Thoracic aorta (tissue), 2 donors: ENCODE data around the gene CLDN24. TPM values are rescaled to one million over a fixed set of nuclear protein-coding genes. Genes with fewer than 3 reads are reported as not detected.
"Not testable (repeated sequence)": the region's sequence is repeated elsewhere in the genome, so short reads cannot be mapped to it uniquely, and the experiment has no call there.

Experiments used
- ATAC-seq: fragments of 150-250 bp; one replicate; pipeline ENCODE4 v1.8.0; 2017; ENCODE audit warnings: low read depth; ENCODE audit not compliant: insufficient number of reproducible peaks, low FRiP score
- DNase-seq: peaks from one replicate; pipeline ENCODE4 v3.0.0-alpha.2; 2020; ENCODE audit warnings: low spot score
- H3K27ac ChIP-seq, 2 donors: fragments of 200-600 bp; sonication (generic); 1 replicate in 1 of 2; 2 replicates in 1 of 2; pipeline ENCODE4 v1.5.1; 2016; ENCODE audit warnings: mild to moderate bottlenecking in 2 of 2, moderate library complexity in 2 of 2
- H3K27me3 ChIP-seq: fragments of 200-600 bp; sonication (generic); replicated peaks from 2 replicates; pipeline ENCODE4 v1.6.0; 2016; ENCODE audit warnings: mild to moderate bottlenecking; ENCODE audit not compliant: insufficient read depth
- H3K36me3 ChIP-seq: fragments of 200-600 bp; sonication (generic); one replicate; pipeline ENCODE4 v1.5.1; 2016
- H3K4me1 ChIP-seq, 2 donors: fragments of 200-600 bp; sonication (generic); 1 replicate in 1 of 2; 2 replicates in 1 of 2; pipeline versions ENCODE4 v1.5.1 to v1.6.0; 2016; ENCODE audit warnings: low read depth in 2 of 2, mild to moderate bottlenecking in 1 of 2; ENCODE audit not compliant: control insufficient read depth in 1 of 2
- H3K4me3 ChIP-seq: fragments of 200-600 bp; sonication (generic); 2 replicates; pipeline ENCODE4 v1.5.1; 2016; ENCODE audit warnings: mild to moderate bottlenecking
- H3K9me3 ChIP-seq: fragments of 200-600 bp; sonication (generic); 2 replicates; pipeline ENCODE4 v1.5.1; 2016
- total RNA-seq, 2 donors: library from RNA; depleted of rRNA; stranded (reverse); fragments of >200 nt; gene quantifications; one replicate each; pipeline versions ENCODE4 v1.1.0 to v1.2.3, GENCODE V29; 2016
- TF ChIP-seq, protein P1 (sequence below): fragments of 200-600 bp; sonication (generic); IDR thresholded peaks from one replicate; pipeline ENCODE4 v1.5.1; 2019; ENCODE audit warnings: antibody characterized with exemption

The CLDN24 gene
- total RNA-seq, 2 donors from 2014 or later = not detected

DNA sequence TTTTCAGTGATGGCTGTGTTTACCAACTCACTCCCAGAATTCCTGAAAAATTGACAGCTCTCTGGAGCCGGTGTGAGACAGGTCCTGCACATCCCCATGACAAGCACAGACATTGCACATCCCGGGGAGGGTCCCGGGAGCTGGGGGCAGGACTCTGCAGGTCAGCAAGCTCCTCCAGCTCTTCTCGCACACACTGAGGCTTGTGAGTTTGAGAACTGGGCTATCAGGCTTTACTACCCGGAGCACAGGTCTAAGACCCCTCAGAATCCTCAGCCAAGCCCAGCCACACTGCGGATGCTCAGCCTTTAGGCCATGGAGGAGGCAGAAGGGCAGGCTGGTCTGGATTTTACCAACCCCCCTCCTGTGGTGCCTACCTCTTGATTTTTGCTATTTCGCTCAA, 5.6 kb upstream of the CLDN24 start:
- no peak for ATAC-seq

DNA sequence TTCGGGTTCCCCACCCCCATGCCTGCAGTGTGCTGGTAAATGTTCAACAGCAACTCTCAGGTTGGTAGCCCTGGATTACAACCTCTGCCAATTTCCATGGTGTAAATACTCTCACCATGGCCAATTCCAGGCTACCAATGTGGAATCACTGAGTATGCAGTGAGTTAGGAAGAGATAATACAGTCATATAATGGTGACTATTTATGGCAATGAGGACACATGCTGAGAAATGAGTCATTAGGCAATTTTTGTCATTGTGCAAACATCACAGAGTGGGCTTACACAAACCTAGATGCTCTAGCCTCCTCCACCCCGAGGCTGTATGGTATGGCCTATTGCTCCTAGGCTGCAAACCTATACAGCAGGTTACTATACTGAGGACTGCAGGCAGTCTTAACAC, 4.6 kb upstream of the CLDN24 start:
- no peak overlapping the region for H3K4me3 ChIP-seq
- no peak for DNase-seq
- TF ChIP-seq, protein P1, sequence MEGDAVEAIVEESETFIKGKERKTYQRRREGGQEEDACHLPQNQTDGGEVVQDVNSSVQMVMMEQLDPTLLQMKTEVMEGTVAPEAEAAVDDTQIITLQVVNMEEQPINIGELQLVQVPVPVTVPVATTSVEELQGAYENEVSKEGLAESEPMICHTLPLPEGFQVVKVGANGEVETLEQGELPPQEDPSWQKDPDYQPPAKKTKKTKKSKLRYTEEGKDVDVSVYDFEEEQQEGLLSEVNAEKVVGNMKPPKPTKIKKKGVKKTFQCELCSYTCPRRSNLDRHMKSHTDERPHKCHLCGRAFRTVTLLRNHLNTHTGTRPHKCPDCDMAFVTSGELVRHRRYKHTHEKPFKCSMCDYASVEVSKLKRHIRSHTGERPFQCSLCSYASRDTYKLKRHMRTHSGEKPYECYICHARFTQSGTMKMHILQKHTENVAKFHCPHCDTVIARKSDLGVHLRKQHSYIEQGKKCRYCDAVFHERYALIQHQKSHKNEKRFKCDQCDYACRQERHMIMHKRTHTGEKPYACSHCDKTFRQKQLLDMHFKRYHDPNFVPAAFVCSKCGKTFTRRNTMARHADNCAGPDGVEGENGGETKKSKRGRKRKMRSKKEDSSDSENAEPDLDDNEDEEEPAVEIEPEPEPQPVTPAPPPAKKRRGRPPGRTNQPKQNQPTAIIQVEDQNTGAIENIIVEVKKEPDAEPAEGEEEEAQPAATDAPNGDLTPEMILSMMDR = no peak
- no peak for ATAC-seq
- H3K4me1 ChIP-seq = no peaks in the 10 kb centered on the region
- H3K9me3 ChIP-seq = no peaks in the 10 kb centered on the region
- H3K36me3 ChIP-seq = no peaks in the 10 kb centered on the region
- no peaks in the 10 kb centered on the region for H3K27me3 ChIP-seq
- H3K27ac ChIP-seq = no peak overlapping the region

More for the DNA sequence above, 5.6 kb upstream of the CLDN24 start:
- Histone ChIP-seq H3K27me3 (no peaks in the 10 kb centered on the region), H3K4me1 (no peaks in the 10 kb centered on the region), H3K27ac (no peak overlapping the region), H3K4me3 (no peak overlapping the region), H3K9me3 (no peaks in the 10 kb centered on the region), H3K36me3 (no peaks in the 10 kb centered on the region)
- DNase-seq = no peak
- TF ChIP-seq, protein P1 = no peak

DNA sequence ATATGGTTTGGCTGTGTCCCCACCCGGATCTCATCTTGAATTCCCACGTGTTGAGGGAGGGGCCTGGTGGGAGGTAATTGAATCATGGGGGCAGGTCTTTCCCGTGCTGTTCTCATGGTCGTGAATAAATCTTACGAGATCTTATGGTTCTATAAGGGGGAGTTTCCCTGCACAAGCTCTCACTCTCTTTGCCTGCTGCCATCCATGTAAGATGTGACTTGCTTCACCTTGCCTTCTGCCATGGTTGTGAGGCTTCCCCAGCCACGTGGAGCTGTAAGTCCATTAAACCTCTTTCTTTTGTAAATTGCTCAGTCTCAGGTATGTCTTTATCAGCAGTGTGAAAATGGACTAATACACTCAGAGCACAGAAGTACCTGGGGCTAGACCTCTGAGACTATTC, 4.2 kb upstream of the CLDN24 start:
- DNase-seq, H3K27ac ChIP-seq, ATAC-seq, H3K27me3 ChIP-seq, H3K36me3 ChIP-seq, H3K4me1 ChIP-seq, H3K4me3 ChIP-seq, H3K9me3 ChIP-seq: not testable (repeated sequence)

DNA sequence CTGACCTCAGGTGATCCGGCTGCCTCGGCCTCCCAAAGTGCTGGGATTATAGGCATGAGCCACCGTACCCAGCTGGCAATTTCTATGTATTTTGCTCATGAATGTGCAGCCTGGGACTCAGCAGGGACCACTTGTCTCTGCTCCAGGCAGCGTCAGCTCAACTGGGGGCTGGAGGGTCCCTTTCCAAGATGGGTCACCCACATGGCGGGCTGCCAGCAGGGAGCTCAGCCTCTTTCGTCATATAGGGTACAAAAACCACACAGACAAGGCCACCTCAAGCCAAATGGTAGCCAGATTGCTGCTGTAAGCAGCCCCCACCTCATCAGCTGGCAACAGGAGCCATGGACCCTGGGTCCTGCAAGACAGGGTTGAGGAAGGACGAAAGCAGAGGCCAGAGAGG, 2.4 kb upstream of the CLDN24 start:
- no peak for DNase-seq
- TF ChIP-seq, protein P1 = no peak

DNA sequence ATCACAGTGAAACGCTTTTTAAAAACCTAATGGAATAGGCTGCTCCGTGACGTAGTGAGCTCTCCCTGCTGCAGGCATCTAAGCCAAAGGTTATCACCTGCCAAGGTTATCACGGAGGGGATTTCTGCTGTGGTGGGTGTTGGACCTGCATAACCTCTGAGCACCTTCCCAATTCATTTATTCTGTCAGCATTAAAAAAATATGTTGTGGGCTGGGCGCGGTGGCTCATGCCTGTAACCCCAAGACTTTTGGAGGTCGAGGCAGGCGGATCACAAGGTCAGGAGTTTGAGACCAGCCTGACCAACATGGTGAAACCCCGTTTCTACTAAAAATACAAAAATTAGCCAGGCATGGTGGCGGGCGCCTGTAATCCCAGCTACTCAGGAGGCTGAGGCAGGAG, 1.8 kb upstream of the CLDN24 start:
- H3K4me3 ChIP-seq, ATAC-seq, DNase-seq, H3K36me3 ChIP-seq, H3K4me1 ChIP-seq, H3K9me3 ChIP-seq, H3K27me3 ChIP-seq, H3K27ac ChIP-seq: not testable (repeated sequence)

More for the DNA sequence above, 2.4 kb upstream of the CLDN24 start:
- ATAC-seq = no peak
- Histone ChIP-seq H3K9me3 (no peaks in the 10 kb centered on the region), H3K27me3 (no peaks in the 10 kb centered on the region), H3K4me1 (no peaks in the 10 kb centered on the region), H3K27ac (no peak overlapping the region), H3K4me3 (no peak overlapping the region), H3K36me3 (no peaks in the 10 kb centered on the region)

DNA sequence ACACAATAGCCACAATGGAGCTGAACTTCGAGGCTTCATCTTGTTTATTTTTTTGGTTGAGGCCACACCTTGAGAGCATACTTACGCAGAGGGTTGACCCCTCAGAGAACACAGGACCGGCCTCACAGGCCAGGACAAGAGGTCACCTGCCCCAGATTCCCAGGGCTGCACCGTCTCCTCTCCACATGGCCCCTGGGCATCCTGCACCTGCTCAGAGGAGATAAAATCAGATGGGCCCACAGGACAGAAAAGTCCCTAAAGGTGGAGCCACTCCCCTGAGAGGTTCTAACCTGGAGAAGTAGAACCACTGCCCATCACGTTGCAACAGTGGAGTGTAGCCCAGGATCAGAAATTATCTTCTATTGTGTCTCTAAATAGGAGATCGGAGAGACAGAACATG, 1.1 kb upstream of the CLDN24 start:
- TF ChIP-seq, protein P1 = no peak
- Histone ChIP-seq H3K27ac (no peak overlapping the region), H3K4me1 (no peaks in the 10 kb centered on the region), H3K4me3 (no peak overlapping the region), H3K9me3 (no peaks in the 10 kb centered on the region), H3K36me3 (no peaks in the 10 kb centered on the region), H3K27me3 (no peaks in the 10 kb centered on the region)
- DNase-seq (no peak), ATAC-seq (no peak)
